HepG2 (cell line): ENCODE data around the gene IFI27L2. TPM values are rescaled to one million over a fixed set of nuclear protein-coding genes. Genes with fewer than 3 reads are reported as not detected.

Experiments
- AHR ChIP-seq: IDR thresholded peaks from 2 replicates; pipeline ENCODE4 v1.6.1; 2018; ENCODE audit warnings: missing genetic modification reagents, missing compliant biosample characterization
- ATF7 ChIP-seq, 2 experiments: fragments of 450-650 bp in 1 of 2; sonication (generic) in 1 of 2; formaldehyde crosslinking in 1 of 2; IDR thresholded peaks; 2 replicates each; pipeline versions ENCODE4 v1.4.0 to v1.6.1; 2016 to 2020; ENCODE audit warnings: antibody characterized with exemption in 1 of 2, mild to moderate bottlenecking in 1 of 2, missing genetic modification reagents in 1 of 2
- CBX2 ChIP-seq, 2 experiments: fragments of 200-600 bp in 1 of 2; sonication (generic); formaldehyde crosslinking in 1 of 2; IDR thresholded peaks; 2 replicates each; pipeline versions ENCODE4 v1.7.0 to v1.8.1; 2018 to 2022; ENCODE audit warnings: low read depth in 2 of 2, low read length in 1 of 2, mild to moderate bottlenecking in 1 of 2, missing genetic modification reagents in 1 of 2
- FOXJ3 ChIP-seq: sonication (generic); formaldehyde crosslinking; IDR thresholded peaks from 2 replicates; pipeline ENCODE4 v1.4.0; 2020; ENCODE audit warnings: missing genetic modification reagents, mild to moderate bottlenecking, borderline replicate concordance
- FOXK2 ChIP-seq: fragments of 450-650 bp; IDR thresholded peaks from 2 replicates; pipeline ENCODE4 v1.6.1; 2016
- RBFOX2 ChIP-seq: fragments of 200-400 bp; formaldehyde crosslinking; IDR thresholded peaks from 2 replicates; pipeline ENCODE4 v1.6.1; 2017; ENCODE audit warnings: low read depth, mild to moderate bottlenecking, low read length
- SMARCC2 ChIP-seq: fragments of 450-650 bp; IDR thresholded peaks from 2 replicates; pipeline ENCODE4 v1.6.1; 2017; ENCODE audit warnings: antibody characterized with exemption, mild to moderate bottlenecking
- TCF12 ChIP-seq, 2 experiments: fragments of 450-650 bp in 1 of 2; sonication (generic) in 1 of 2; formaldehyde crosslinking in 1 of 2; IDR thresholded peaks; 2 replicates each; pipeline versions ENCODE4 v1.6.1 to v1.8.0; 2017 to 2022; ENCODE audit warnings: antibody characterized with exemption in 1 of 2, mild to moderate bottlenecking in 1 of 2, missing genetic modification reagents in 1 of 2, moderate library complexity in 1 of 2
- ZBTB20 ChIP-seq: sonication (generic); formaldehyde crosslinking; IDR thresholded peaks from 2 replicates; pipeline ENCODE4 v1.8.1; 2023; ENCODE audit warnings: missing genetic modification reagents, low read depth, mild to moderate bottlenecking, borderline replicate concordance
- ZFAT ChIP-seq: sonication (generic); formaldehyde crosslinking; conservative IDR thresholded peaks from 2 replicates; pipeline ENCODE4 v1.8.1; 2023; ENCODE audit warnings: missing genetic modification reagents, inconsistent platforms
- ZFP37 ChIP-seq: sonication (generic); formaldehyde crosslinking; IDR thresholded peaks from 2 replicates; pipeline ENCODE4 v1.4.0; 2020; ENCODE audit warnings: missing genetic modification reagents, borderline replicate concordance
- ZNF546 ChIP-seq: sonication (generic); formaldehyde crosslinking; conservative IDR thresholded peaks from 2 replicates; pipeline ENCODE4 v1.8.1; 2023; ENCODE audit warnings: mild to moderate bottlenecking, missing genetic modification reagents
- ZNF781 ChIP-seq: sonication (generic); formaldehyde crosslinking; IDR thresholded peaks from 2 replicates; pipeline ENCODE4 v1.5.1; 2020; ENCODE audit warnings: borderline replicate concordance, mild to moderate bottlenecking, missing genetic modification reagents; ENCODE audit errors: not compliant biosample characterization
- ZSCAN25 ChIP-seq: sonication (generic); formaldehyde crosslinking; IDR thresholded peaks from 2 replicates; pipeline ENCODE4 v1.8.0; 2022; ENCODE audit warnings: mild to moderate bottlenecking, missing genetic modification reagents
- ZSCAN9 ChIP-seq: IDR thresholded peaks from 2 replicates; pipeline ENCODE4 v1.6.1; 2016; ENCODE audit warnings: borderline replicate concordance
- polyA plus RNA-seq, 8 experiments: library from polyadenylated mRNA; depleted of rRNA in 3 of 8; stranded (reverse) in 7 of 8; unstranded in 1 of 8; fragments of >200 nt; fragmentation: Illumina TruSeq in 4 of 8; extraction: Trizol in 4 of 8; gene quantifications; 2 replicates each; pipeline versions ENCODE4 v1.2.1 to v1.2.3, GENCODE V29; 2011 to 2016; ENCODE audit warnings: low read depth in 4 of 8, missing spikeins in 1 of 8, mixed read lengths in 1 of 8; ENCODE audit not compliant: insufficient read depth in 1 of 8
- total RNA-seq, 5 experiments: library from RNA; depleted of rRNA; stranded (reverse); fragments of >200 nt; fragmentation: Illumina TruSeq; extraction: Trizol; gene quantifications; 2 replicates each; pipeline ENCODE4 v1.2.3, GENCODE V29; 2016; ENCODE audit warnings: low read depth in 1 of 5
- TF ChIP-seq, protein P1 (sequence below): sonication (generic); formaldehyde crosslinking; conservative IDR thresholded peaks from 2 replicates; pipeline ENCODE4 v1.5.0; 2020; ENCODE audit warnings: missing genetic modification reagents
- TF ChIP-seq, protein P2 (sequence below): sonication (generic); formaldehyde crosslinking; IDR thresholded peaks from 2 replicates; pipeline ENCODE4 v1.8.0; 2022; ENCODE audit warnings: mild to moderate bottlenecking, missing genetic modification reagents, borderline replicate concordance
- TF ChIP-seq, protein P3 (sequence below): sonication (generic); formaldehyde crosslinking; IDR thresholded peaks from 2 replicates; pipeline ENCODE4 v1.9.0; 2021; ENCODE audit warnings: missing genetic modification reagents, borderline replicate concordance
- TF ChIP-seq, protein P4 (sequence below): sonication (generic); formaldehyde crosslinking; IDR thresholded peaks from 2 replicates; pipeline ENCODE4 v1.4.0; 2020; ENCODE audit warnings: mild to moderate bottlenecking, missing genetic modification reagents
- TF ChIP-seq, protein P5 (sequence below): sonication (generic); formaldehyde crosslinking; IDR thresholded peaks from 2 replicates; pipeline ENCODE4 v1.4.0; 2020; ENCODE audit warnings: missing genetic modification reagents, borderline replicate concordance

Gene IFI27L2
- total and polyA plus RNA-seq, 2 of the 13 experiments (the other 11 are each of a cell fraction or from before 2014, with no cell fraction given): 4.3 to 4.8 TPM

DNA sequence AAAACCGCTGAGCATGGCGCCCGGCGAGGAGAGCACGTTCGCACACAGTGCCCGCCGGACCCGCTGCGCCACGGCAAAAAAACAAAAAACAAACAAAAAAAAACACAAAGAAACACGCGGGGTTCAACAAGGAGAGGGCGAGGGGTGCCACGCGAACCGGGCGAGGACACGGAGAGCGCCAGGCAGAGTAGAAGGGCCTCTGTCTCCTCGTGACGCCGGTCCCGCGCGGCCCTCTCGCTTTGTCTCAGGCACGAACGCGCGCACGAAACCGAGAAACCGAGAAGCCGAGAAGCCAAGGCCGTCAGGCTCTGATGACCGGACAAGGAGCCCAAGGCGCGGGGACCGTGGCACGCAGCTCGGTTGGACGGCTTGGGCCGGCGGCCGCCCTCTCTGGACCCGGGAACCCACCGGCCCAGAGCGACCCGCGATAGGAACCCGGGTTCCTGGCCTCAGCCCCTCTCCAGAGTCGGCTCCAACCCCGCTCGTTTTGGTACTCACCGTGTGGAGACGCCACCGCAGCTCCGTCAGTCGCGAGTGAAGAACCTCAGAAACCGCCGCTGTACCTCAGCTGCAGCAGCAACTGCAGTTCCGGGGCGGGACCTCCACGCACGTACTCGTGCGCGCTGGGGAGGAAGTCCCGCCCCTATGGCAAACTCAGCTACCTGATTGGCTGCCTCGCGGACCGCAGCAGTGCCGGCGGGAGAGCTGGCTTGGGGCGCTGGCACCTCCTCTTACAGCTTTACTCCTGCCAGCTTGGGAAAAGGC lies 48.6 kb downstream of the IFI27L2 start, which contains the start of the genes DDX24 and IFI27L1 (continued):
- TF ChIP-seq, protein P1, sequence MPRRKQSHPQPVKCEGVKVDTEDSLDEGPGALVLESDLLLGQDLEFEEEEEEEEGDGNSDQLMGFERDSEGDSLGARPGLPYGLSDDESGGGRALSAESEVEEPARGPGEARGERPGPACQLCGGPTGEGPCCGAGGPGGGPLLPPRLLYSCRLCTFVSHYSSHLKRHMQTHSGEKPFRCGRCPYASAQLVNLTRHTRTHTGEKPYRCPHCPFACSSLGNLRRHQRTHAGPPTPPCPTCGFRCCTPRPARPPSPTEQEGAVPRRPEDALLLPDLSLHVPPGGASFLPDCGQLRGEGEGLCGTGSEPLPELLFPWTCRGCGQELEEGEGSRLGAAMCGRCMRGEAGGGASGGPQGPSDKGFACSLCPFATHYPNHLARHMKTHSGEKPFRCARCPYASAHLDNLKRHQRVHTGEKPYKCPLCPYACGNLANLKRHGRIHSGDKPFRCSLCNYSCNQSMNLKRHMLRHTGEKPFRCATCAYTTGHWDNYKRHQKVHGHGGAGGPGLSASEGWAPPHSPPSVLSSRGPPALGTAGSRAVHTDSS: no peak
- TF ChIP-seq ZFP37 (CRISPR knock-in tag): no peak
- TF ChIP-seq ATF7 (IDR thresholded peaks at IDR 0.05): no peak
- TF ChIP-seq ATF7 (CRISPR knock-in tag; IDR thresholded peaks at IDR 0.05): no peak
- TF ChIP-seq ZNF781 (CRISPR knock-in tag): peak; percentile 86
- TF ChIP-seq SMARCC2: no peak
- TF ChIP-seq FOXJ3 (CRISPR knock-in tag): no peak
- no peak for TF ChIP-seq ZSCAN25
- TF ChIP-seq, protein P2, sequence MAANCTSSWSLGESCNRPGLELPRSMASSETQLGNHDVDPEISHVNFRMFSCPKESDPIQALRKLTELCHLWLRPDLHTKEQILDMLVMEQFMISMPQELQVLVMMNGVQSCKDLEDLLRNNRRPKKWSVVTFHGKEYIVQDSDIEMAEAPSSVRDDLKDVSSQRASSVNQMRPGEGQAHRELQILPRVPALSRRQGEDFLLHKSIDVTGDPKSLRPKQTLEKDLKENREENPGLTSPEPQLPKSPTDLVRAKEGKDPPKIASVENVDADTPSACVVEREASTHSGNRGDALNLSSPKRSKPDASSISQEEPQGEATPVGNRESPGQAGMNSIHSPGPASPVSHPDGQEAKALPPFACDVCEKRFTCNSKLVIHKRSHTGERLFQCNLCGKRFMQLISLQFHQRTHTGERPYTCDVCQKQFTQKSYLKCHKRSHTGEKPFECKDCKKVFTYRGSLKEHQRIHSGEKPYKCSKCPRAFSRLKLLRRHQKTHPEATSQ (CRISPR knock-in tag): no peak
- TF ChIP-seq ZBTB20: no peak
- TF ChIP-seq, protein P3, sequence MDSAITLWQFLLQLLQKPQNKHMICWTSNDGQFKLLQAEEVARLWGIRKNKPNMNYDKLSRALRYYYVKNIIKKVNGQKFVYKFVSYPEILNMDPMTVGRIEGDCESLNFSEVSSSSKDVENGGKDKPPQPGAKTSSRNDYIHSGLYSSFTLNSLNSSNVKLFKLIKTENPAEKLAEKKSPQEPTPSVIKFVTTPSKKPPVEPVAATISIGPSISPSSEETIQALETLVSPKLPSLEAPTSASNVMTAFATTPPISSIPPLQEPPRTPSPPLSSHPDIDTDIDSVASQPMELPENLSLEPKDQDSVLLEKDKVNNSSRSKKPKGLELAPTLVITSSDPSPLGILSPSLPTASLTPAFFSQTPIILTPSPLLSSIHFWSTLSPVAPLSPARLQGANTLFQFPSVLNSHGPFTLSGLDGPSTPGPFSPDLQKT (CRISPR knock-in tag): no peak
- no peak; the same call in 1 of the 2 replicates for TF ChIP-seq AHR (CRISPR knock-in tag)
- TF ChIP-seq, protein P4, sequence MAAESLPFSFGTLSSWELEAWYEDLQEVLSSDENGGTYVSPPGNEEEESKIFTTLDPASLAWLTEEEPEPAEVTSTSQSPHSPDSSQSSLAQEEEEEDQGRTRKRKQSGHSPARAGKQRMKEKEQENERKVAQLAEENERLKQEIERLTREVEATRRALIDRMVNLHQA: no peak
- TF ChIP-seq ZNF546 (CRISPR knock-in tag): 0 out of 2 replicates have a peak, but pooled peaks have one; percentile 58
- no peak for TF ChIP-seq TCF12 (IDR thresholded peaks at IDR 0.05)
- TF ChIP-seq TCF12 (CRISPR knock-in tag; IDR thresholded peaks at IDR 0.05): no peak
- no peak for TF ChIP-seq ZFAT (CRISPR knock-in tag)
- no peak for TF ChIP-seq FOXK2
- TF ChIP-seq CBX2 (IDR thresholded peaks at IDR 0.05; ENCODE audit: low read depth, low read length): no peak
- no peak for TF ChIP-seq CBX2 (CRISPR knock-in tag; IDR thresholded peaks at IDR 0.05; ENCODE audit: low read depth)
- TF ChIP-seq ZSCAN9 (CRISPR knock-in tag): no peak
- TF ChIP-seq, protein P5, sequence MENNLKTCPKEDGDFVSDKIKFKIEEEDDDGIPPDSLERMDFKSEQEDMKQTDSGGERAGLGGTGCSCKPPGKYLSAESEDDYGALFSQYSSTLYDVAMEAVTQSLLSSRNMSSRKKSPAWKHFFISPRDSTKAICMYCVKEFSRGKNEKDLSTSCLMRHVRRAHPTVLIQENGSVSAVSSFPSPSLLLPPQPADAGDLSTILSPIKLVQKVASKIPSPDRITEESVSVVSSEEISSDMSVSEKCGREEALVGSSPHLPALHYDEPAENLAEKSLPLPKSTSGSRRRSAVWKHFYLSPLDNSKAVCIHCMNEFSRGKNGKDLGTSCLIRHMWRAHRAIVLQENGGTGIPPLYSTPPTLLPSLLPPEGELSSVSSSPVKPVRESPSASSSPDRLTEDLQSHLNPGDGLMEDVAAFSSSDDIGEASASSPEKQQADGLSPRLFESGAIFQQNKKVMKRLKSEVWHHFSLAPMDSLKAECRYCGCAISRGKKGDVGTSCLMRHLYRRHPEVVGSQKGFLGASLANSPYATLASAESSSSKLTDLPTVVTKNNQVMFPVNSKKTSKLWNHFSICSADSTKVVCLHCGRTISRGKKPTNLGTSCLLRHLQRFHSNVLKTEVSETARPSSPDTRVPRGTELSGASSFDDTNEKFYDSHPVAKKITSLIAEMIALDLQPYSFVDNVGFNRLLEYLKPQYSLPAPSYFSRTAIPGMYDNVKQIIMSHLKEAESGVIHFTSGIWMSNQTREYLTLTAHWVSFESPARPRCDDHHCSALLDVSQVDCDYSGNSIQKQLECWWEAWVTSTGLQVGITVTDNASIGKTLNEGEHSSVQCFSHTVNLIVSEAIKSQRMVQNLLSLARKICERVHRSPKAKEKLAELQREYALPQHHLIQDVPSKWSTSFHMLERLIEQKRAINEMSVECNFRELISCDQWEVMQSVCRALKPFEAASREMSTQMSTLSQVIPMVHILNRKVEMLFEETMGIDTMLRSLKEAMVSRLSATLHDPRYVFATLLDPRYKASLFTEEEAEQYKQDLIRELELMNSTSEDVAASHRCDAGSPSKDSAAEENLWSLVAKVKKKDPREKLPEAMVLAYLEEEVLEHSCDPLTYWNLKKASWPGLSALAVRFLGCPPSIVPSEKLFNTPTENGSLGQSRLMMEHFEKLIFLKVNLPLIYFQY (CRISPR knock-in tag): no peak
- TF ChIP-seq RBFOX2: peak; percentile 86
